ENCODE data around the gene RBBP7. TPM values are rescaled to one million over a fixed set of nuclear protein-coding genes. Genes with fewer than 3 reads are reported as not detected.

The RBBP7 gene
- total and polyA plus RNA-seq, 2 of the 8 experiments (the other 6 are each of a cell fraction or from before 2014, with no cell fraction given) = 107 to 138 TPM

GRCh38 chrX:16848541-16848940 lies 21.6 kb downstream of the RBBP7 start:
- ChIA-PET POLR2A (ENCODE audit: partially characterized antibody) (no interaction called here), CTCF (ENCODE audit: partially characterized antibody) (no interaction called here)
- Histone ChIP-seq H2BK20ac (ENCODE audit: low read length) (no peak overlapping the region), H3K27me3 (replicated peaks in 1 of 4; ENCODE audit: control insufficient read depth in 3 of 4, extremely low read depth in 1 of 4, insufficient read depth in 3 of 4, low read length in 3 of 4) (no peaks in the 10 kb centered on the region), H2AK5ac (ENCODE audit: low read depth, low read length) (no peak overlapping the region), H3K4me2 (ENCODE audit: insufficient read depth in 1 of 2, low read depth in 2 of 2, low read length in 2 of 2) (no peak overlapping the region), H2BK120ac (replicated peaks; ENCODE audit: low read depth, low read length) (no peak overlapping the region), H3K56ac (replicated peaks; ENCODE audit: insufficient read length, low read depth, low read length) (no peak overlapping the region), H3K9me3 (ENCODE audit: insufficient read depth in 2 of 2, low read depth in 1 of 2, low read length in 1 of 2) (no peaks in the 10 kb centered on the region), H3K9ac (replicated peaks in 1 of 4; ENCODE audit: extremely low read depth in 1 of 4, low read depth in 3 of 4, low read length in 3 of 4) (no peak overlapping the region), H3K79me1 (ENCODE audit: low read depth, low read length) (no peaks in the 10 kb centered on the region), H2BK12ac (ENCODE audit: low read depth, low read length) (no peak overlapping the region), H4K5ac (ENCODE audit: insufficient read length, low read depth, low read length) (no peak overlapping the region), H3K36me3 (ENCODE audit: control insufficient read depth in 2 of 4, insufficient read depth in 4 of 4, low read length in 3 of 4) (peaks cover 2 to 75% (median 32%) of the 10 kb centered on the region in 4 experiments; a peak in 7 of 8 replicates), H3K14ac (ENCODE audit: insufficient read length) (no peak overlapping the region), H3K23me2 (ENCODE audit: low read depth, low read length) (no peaks in the 10 kb centered on the region), H4K91ac (replicated peaks; ENCODE audit: insufficient read length, low read length) (no peak overlapping the region), H3K4ac (replicated peaks; ENCODE audit: insufficient read length, low read depth, low read length) (no peak overlapping the region), H3K4me3 (ENCODE audit: extremely low read depth in 1 of 4, insufficient read depth in 2 of 4, low read depth in 3 of 4, low read length in 4 of 4) (no peak overlapping the region), H3K79me2 (ENCODE audit: control insufficient read depth in 1 of 2, insufficient read depth in 2 of 2, low read length in 2 of 2) (no peaks in the 10 kb centered on the region), H3K23ac (ENCODE audit: insufficient read length) (no peak overlapping the region), H2BK5ac (ENCODE audit: low read depth, low read length) (no peak overlapping the region), H2BK15ac (ENCODE audit: low read length) (no peak overlapping the region), H4K20me1 (replicated peaks in 1 of 2; ENCODE audit: control insufficient read depth in 1 of 2, insufficient read depth in 2 of 2, low read length in 2 of 2) (peaks cover 0 to 4% of the 10 kb centered on the region in 2 experiments), H3K18ac (ENCODE audit: extremely low read depth, low read length) (no peak overlapping the region), H3K4me1 (replicated peaks in 1 of 4; ENCODE audit: control insufficient read depth in 3 of 4, insufficient read depth in 4 of 4, low read length in 3 of 4) (no peaks in the 10 kb centered on the region), H4K8ac (ENCODE audit: extremely low read depth, insufficient read depth, low read length) (no peak overlapping the region), H3K27ac (ENCODE audit: low read depth, low read length) (no peak overlapping the region), H2AFZ (ENCODE audit: low read length) (no peak overlapping the region)
- WGBS, 2 experiments (ENCODE audit: extremely low coverage in 1 of 2, insufficient coverage in 1 of 2, insufficient read length in 1 of 2, insufficient replicate concordance in 2 of 2, low coverage in 1 of 2, low lambda C conversion rate in 2 of 2, missing lambda C conversion rate in 1 of 2) = 91% methylated on average over 6 of the region's 6 CpGs; no CpG with 5 or more reads in 1 of the 2 experiments
- DNase-seq (ENCODE audit: low read depth in 1 of 2, low spot score in 2 of 2) (no peak), FAIRE-seq (no peak)
- TF ChIP-seq USF2 (IDR thresholded peaks at IDR 0.05; ENCODE audit: low read length) = no peak
- TF ChIP-seq RAD21 (IDR thresholded peaks at IDR 0.05 in 1 of 2, conservative IDR thresholded peaks at IDR 0.05 in 1 of 2; ENCODE audit: low read depth in 2 of 2, low read length in 2 of 2) = no peak
- no peak for TF ChIP-seq SP2 (IDR thresholded peaks at IDR 0.05; ENCODE audit: low read length)
- no peak for TF ChIP-seq TCF12 (IDR thresholded peaks at IDR 0.05; ENCODE audit: low read depth, low read length)
- no peak for TF ChIP-seq JUND (IDR thresholded peaks at IDR 0.05; ENCODE audit: low read length)
- no peak for TF ChIP-seq SP1 (IDR thresholded peaks at IDR 0.05; ENCODE audit: low read depth, low read length)
- no peak for TF ChIP-seq MAFK (IDR thresholded peaks at IDR 0.05; ENCODE audit: low read depth, low read length)
- TF ChIP-seq ASH2L (IDR thresholded peaks at IDR 0.05; ENCODE audit: low read length) = no peak

All from H1 (cell line).